ENCODE results near the gene FGD3. TPM values are rescaled to one million over a fixed set of nuclear protein-coding genes. Genes with fewer than 3 reads are reported as not detected.

FGD3 gene
- total RNA-seq, 2 donors from 2014 or later = 6.2 to 11.0 TPM

- Histone ChIP-seq H3K27ac (no peak overlapping the region), H3K36me3 (no peaks in the 10 kb centered on the region), H3K27me3 (replicated peaks; ENCODE audit: insufficient read depth) (no peaks in the 10 kb centered on the region), H3K9me3 (no peaks in the 10 kb centered on the region), H3K4me1 (replicated peaks) (no peaks in the 10 kb centered on the region), H3K4me3 (no peak overlapping the region)
- TF ChIP-seq POLR2AphosphoS5 (IDR thresholded peaks at IDR 0.05) (no peak), POLR2A (IDR thresholded peaks at IDR 0.05) (no peak), CTCF (IDR thresholded peaks at IDR 0.05) (no peak)
- WGBS = 66% methylated on average over 3 of the region's 3 CpGs
- DNase-seq (ENCODE audit: low spot score) = no peak
- intact Hi-C loops (cut with DNase I) = no loop called here
These were observed 15.7 kb upstream of the FGD3 start for GRCh38 chr9:92931606-92932005.

GRCh38 chr9:92934321-92934720 lies 13.0 kb upstream of the FGD3 start:
- H3K4me3 ChIP-seq = no peak overlapping the region

GRCh38 chr9:92938025-92938424 lies 9.3 kb upstream of the FGD3 start:
- Histone ChIP-seq H3K27ac (no peak overlapping the region), H3K27me3 (replicated peaks; ENCODE audit: insufficient read depth) (no peaks in the 10 kb centered on the region), H3K4me1 (replicated peaks) (no peaks in the 10 kb centered on the region), H3K4me3 (no peak overlapping the region), H3K9me3 (no peaks in the 10 kb centered on the region), H3K36me3 (no peaks in the 10 kb centered on the region)
- no peak for TF ChIP-seq POLR2A (IDR thresholded peaks at IDR 0.05)
- no peak for TF ChIP-seq POLR2AphosphoS5 (IDR thresholded peaks at IDR 0.05)
- no peak for TF ChIP-seq CTCF (IDR thresholded peaks at IDR 0.05)
- 52% methylated on average over 1 of the region's 1 CpG for WGBS
- DNase-seq (ENCODE audit: low spot score) = no peak
- intact Hi-C loops (cut with DNase I) = no loop called here

More at GRCh38 chr9:92934321-92934720, 13.0 kb upstream of the FGD3 start:
- no peaks in the 10 kb centered on the region for H3K4me1 ChIP-seq (replicated peaks)
- H3K36me3 ChIP-seq = no peaks in the 10 kb centered on the region
- no peak overlapping the region for H3K27ac ChIP-seq
- intact Hi-C loops (cut with DNase I) = no loop called here
- no peaks in the 10 kb centered on the region for H3K9me3 ChIP-seq
- 76% methylated on average over 1 of the region's 1 CpG for WGBS
- DNase-seq (ENCODE audit: low spot score) = no peak
- TF ChIP-seq CTCF (IDR thresholded peaks at IDR 0.05) (no peak), POLR2A (IDR thresholded peaks at IDR 0.05) (no peak), POLR2AphosphoS5 (IDR thresholded peaks at IDR 0.05) (no peak)
- no peaks in the 10 kb centered on the region for H3K27me3 ChIP-seq (replicated peaks; ENCODE audit: insufficient read depth)

GRCh38 chr9:92941861-92942260 lies 5.5 kb upstream of the FGD3 start:
- Histone ChIP-seq H3K4me1 (replicated peaks) (no peaks in the 10 kb centered on the region), H3K36me3 (no peaks in the 10 kb centered on the region), H3K27ac (no peak overlapping the region), H3K9me3 (no peaks in the 10 kb centered on the region), H3K4me3 (no peak overlapping the region), H3K27me3 (replicated peaks; ENCODE audit: insufficient read depth) (no peaks in the 10 kb centered on the region)
- no peak for TF ChIP-seq POLR2AphosphoS5 (IDR thresholded peaks at IDR 0.05)
- no peak for DNase-seq (ENCODE audit: low spot score)
- 84% methylated on average over 5 of the region's 5 CpGs for WGBS
- intact Hi-C loops (cut with DNase I) = no loop called here

- Histone ChIP-seq H3K36me3 (no peaks in the 10 kb centered on the region), H3K9me3 (no peaks in the 10 kb centered on the region), H3K27me3 (replicated peaks; ENCODE audit: insufficient read depth) (no peaks in the 10 kb centered on the region), H3K4me1 (replicated peaks) (no peaks in the 10 kb centered on the region), H3K4me3 (no peak overlapping the region), H3K27ac (no peak overlapping the region)
- 88% methylated on average over 10 of the region's 10 CpGs for WGBS
- no peak for DNase-seq (ENCODE audit: low spot score)
- no peak for TF ChIP-seq CTCF (IDR thresholded peaks at IDR 0.05)
- TF ChIP-seq POLR2AphosphoS5 (IDR thresholded peaks at IDR 0.05) = no peak
- no peak for TF ChIP-seq POLR2A (IDR thresholded peaks at IDR 0.05)
- intact Hi-C loops (cut with DNase I) = no loop called here
These were observed 4.4 kb upstream of the FGD3 start for GRCh38 chr9:92942688-92943616.
